SW480 (cell line): ENCODE measurements around the gene EMID1.
A peak's percentile ranks its signal among the peaks of the same experiment; 100 is the strongest.

Source experiments
- DNase-seq: peaks from one replicate; pipeline ENCODE4 v3.0.0-alpha.2; 2016; ENCODE audit warnings: low spot score

The EMID1 gene

DNA sequence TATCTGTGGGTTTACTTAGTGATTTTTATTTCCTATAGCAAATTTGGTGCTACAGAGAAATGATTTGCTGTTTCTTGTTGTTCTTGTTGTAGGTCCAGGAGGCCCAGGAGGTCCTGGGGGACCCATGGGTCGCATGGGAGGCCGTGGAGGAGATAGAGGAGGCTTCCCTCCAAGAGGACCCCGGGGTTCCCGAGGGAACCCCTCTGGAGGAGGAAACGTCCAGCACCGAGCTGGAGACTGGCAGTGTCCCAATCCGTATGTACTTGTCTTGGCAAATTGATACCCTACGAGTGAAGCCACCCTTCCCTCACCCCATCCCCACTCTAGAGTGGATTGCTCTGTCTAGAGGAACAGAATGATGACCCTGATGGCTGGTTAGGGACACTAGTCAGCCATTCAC lies 92.9 kb downstream of the EMID1 start:
- DNase-seq, result no peak

DNA sequence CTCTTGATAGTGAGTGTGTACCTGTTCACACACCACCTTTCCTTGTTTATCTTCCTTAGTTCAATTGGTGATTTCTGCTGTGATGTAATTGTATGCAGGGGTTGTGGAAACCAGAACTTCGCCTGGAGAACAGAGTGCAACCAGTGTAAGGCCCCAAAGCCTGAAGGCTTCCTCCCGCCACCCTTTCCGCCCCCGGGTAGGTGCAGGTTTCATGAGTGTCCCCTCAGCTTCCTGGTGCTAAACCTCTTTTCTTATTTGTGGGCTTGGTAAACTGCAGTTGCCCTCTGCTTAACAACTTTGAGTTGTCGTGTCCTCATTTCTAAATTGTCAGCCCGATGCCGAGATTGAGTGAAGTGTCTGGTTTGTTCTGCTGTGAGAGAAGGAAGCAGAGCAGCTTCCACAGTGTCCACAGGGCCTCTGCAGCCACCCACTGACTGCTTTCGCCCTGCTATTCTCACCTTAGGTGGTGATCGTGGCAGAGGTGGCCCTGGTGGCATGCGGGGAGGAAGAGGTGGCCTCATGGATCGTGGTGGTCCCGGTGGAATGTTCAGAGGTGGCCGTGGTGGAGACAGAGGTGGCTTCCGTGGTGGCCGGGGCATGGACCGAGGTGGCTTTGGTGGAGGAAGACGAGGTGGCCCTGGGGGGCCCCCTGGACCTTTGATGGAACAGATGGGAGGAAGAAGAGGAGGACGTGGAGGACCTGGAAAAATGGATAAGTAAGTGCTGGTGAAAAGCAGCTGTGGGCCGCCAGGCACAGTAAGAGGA lies 93.6 kb downstream of the EMID1 start:
- no peak for DNase-seq

DNA sequence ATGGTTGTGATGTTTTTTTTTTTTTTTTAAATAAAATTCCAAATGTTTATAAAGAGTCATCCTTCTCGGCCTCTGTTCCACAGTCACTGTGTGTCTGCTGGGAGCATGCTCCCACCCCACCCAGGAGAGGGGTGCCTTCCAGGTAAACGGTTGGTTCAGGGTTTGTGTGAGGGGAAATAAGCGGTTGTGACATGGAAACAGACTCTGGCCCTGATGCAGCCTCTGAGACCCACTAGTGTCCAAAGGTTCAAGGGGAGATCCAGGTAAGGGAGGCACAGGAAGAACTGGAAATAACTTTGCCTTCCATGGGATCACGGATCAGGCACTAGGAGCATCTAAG lies 94.7 kb downstream of the EMID1 start:
- DNase-seq, result no peak

DNA sequence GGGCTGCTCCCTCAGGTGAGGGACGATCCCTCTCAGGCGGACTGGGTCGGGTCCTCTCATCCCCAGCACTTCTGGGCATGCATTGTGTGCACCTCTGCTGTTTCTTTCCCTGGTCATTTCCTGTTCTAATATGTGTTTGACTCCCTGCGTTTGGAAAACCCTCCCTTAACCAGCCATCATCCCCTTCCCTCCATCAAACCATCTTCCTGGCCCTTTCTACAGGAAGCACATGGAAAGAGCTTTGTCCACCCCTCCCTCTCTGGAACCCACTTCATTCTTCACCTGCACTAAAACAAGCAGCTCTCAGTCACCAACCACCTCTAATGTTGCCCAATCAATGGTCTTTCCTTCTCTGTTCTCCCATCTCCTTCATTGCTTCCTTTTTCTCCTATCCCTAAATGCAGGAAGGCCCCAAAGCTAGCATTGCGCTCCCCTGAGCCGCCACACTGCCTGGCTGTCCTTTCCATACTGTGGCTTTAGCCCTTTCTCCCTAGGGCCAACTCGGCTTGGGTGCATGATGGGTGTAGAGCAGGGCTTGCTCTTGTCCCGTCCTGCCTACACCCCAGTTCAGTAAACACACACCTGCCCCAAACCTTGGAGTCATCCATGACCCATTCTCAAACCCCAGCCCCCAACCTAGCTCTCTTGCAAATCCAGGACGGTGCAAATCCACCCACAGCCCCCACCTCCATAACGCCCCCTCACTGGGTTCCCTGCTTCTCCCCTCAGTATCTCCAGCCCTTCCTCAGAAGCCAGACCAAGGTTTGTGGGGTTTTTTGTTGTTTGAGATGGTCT lies 95.3 kb downstream of the EMID1 start:
- DNase-seq, result no peak

DNA sequence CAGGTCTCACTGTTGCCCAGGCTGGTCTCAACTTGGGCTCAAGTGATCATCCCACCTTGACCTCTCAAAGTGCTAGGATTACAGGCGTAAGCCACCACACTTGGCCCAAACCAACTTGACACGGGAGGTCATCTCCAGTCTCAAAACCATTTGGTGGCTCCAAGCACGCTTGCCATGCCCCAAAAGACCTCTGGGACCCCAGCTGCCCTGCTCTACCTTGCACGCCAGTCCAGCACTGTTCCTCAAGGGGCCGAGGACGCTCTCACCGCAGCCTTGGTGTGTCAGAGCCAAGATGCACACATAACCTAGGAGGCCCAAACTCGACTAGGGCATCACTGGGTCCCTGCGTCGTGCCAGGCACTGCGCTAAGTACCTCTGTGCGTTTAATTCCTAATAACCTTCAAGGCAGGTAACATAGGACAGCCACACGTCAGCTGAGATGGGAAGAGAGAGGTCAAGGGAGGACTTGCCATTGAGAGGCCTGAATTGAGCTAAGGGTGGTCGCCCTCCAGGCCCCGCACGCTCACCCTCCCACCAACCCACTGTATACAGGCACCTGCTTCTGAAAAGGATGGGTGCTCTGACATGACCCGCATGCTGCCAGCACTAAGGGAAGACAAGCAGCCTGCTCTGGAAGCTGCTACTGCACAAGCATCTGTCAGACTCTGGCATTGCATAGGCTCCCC lies 96.2 kb downstream of the EMID1 start:
- no peak for DNase-seq

DNA sequence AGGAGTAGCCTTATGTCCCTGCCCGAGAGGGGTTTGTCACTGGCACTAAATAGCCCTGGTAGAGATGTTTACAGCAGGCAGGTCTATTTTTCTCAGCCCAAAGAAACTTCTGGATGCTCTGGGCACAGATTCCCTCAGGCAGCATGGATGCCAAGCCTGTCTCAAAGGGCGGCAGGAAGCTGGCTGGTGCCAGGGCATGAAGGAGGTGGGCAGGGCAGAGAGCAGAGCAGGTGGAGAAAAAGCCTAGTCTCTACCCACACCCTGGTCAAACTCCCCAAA lies 96.6 kb downstream of the EMID1 start:
- DNase-seq, result no peak

DNA sequence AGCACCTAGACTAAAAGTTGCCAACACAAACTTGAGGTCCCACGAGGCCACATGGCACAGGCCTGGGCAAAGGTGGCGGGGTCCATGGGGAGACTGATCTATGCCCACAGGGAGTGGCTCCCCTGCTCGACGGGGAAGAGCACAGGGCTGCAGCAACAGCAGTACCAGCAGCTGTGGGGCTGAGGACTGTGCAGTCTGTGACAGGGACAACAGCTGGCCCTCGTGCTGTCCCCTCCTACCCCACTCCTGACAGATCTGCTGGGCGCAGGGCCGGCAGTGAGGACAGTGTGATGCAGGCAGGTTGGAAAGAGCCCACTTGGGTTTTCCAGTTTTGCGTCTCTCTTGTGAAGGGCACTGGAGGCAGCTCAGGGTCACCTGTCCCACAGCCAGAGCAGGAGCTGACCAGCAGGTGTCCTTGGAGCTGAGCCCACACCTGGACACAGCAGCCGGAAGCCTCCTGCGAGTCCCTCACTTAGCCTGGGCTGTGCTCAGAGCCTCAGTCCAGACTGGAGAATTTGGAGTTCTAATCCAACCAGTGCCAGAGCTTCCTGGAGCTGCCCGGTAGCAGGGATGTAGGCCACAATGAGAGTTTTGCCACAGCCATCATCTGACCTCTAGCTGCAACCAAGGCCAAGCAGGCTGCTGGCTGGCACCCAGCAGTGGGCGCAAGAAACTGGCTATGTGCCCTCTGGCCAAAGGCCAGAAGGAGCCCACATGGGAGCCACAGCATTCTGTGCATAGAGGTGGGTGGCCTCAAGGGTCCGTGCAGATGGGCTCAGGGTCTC lies 97.2 kb downstream of the EMID1 start:
- no peak for DNase-seq

DNA sequence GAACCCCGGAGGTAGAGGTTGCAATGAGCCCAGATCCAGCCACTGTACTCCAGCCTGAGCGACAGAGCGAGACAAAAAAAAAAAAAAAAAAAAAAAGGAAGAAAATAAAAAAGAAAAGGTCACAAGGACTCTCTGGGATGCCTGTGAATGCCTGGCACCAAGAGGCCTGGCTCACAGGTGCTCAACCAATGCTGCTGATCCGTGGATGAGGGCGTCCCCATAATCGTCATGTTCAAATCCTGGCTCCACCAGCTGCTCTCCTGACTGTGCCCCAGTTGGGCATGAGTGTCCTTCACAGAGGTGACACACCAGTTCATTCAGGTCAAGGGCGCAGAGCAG lies 100.1 kb downstream of the EMID1 start:
- no peak for DNase-seq

DNA sequence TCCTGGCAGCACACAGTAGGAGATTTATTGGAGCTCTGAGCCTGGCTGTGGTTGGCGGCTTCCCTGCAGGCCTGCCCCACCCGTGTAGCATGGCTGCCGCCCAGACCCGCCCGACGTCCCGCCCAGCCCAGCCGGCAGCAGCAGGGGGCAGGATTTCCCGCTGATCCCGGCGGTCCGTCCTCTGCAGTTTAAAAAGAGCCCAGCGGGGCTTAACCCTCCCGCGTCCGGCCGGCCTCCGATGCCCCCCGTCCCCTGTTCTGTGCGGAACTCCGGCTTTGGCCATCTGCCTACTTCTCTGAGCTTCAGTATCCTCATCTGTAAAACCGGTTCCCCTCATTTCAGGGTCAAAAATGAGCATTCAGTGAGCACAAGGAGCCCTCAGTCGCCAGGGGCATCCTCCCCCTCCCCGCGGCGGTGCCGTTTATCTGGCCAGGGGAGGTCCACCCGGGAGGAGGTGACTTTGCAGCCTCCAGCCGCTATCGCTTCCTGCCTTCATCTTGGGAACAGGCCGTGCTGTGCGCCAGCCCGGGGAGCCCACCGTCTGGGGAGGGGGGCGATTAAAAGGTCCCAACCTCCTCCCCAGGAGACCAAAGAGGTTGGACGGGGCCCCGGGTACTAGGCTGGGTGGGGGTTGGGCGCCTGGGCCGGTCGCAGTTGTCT lies 100.6 kb downstream of the EMID1 start, which contains the start of gene GAS2L1:
TSS of gene GAS2L1 (plus strand) at position 476 of the 660 bp plus-strand sequence. CDS start 1,456 bp downstream, outside the sequence.
- peak; percentile 72 for DNase-seq

DNA sequence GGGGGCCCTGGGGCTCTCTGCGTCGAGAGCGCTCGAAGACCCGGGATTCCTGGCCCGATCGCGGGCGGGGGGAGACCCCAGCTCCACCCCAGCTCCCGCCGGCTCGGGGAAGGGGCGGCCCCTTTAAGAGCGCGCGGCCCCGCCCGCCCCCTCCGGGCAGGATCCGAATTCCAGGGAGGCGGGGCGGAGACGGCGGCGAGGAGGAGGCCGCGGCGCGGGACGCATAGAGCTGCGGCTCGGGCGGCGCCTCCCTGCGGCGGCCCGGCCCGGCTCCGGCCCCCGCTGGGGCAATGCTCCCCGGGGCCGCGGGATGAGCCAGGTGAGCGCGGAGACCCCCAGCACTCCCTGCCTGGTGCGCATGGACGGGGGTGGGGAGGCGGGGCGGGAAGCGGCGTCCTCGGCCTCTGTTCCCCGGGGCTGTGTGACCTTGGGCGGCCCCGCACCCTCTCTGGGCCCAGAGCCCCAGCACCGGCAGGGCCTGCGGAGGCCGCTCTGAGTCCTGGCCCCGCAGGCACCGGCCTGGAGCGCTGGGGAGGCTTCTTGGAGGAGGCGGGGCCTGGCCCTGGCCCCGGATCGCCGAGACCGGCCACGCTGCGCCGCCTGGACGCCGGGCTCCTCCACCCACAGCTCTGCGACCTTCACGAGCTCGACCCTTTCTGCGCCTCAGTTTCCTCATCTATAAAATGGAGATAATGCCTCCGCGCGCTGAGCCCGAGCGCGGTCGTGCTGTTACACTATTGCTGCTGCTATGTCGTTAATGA lies 101.3 kb downstream of the EMID1 start:
- DNase-seq, result peak; percentile 63

DNA sequence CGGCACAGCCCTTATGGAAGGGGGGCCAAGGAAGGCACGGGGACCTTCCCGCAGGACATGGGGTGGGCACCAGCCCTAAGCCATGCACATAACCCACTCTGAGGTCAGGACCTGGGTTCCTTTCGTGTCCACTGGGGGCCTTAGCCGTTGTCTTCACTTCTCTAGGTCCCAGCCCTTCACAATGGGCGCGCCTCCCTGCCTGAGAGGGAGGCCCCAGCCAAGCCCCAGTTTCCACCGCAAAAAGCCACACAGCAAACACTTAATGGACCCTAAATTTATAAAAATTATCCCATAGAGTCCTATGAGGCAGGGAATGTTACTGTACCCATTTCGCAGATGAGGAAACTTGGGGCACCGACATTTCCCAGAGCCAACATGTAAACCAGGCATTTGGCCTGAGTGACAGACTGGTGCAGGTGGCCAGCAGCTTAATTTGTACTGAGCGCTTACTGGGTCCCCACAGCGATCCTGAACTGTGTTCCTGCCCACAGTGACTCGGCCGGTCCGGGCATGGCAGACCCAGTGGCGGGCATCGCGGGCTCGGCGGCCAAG lies 102.0 kb downstream of the EMID1 start:
- DNase-seq, result no peak

DNA sequence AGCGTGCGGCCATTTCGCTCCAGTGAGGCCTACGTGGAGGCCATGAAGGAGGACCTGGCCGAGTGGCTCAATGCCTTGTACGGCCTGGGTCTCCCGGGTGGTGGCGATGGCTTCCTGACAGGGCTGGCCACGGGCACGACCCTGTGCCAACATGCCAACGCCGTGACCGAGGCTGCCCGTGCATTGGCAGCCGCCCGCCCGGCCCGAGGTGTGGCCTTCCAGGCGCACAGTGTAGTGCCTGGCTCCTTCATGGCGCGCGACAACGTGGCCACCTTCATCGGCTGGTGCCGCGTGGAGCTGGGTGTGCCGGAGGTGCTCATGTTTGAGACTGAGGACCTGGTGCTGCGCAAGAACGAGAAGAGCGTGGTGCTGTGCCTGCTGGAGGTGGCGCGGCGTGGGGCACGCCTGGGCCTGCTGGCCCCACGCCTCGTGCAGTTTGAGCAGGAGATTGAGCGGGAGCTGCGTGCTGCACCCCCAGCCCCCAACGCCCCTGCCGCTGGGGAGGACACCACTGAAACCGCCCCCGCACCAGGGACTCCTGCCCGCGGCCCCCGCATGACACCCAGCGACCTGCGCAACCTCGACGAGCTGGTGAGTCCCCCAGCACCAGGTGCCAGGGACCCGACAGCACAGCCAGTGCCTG lies 102.6 kb downstream of the EMID1 start:
- DNase-seq, result no peak

DNA sequence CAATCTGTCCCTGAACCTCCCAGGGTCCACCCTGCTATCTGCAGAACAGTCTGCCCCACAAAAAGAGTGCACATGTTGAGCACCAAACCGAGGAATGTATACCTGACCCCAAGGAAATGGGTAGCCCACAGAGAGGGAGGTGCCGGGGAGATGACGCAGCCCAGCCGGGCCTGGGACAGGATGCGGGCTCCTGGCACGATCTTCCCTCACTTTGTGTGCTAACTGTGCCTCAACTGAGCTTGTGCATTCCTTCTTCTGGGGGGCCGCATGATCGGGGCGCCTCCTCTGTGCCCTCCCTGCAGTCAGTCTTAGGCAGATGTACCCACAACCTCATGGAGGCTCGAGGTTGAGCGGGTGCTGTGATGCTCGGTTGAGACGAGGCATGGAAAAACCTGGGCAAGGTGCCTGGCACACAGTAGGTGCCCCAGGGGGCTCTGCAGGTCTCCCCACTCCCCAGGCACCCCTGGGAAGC lies 103.1 kb downstream of the EMID1 start:
- peak; percentile 78 for DNase-seq
